Transverse colon (tissue), 4 donors: Measurements from ENCODE around the gene OR1S2.

Experiments used
- CTCF ChIP-seq, 5 experiments: fragments of 200-600 bp in 3 of 5; fragments of 450-650 bp in 2 of 5; sonication (generic) in 3 of 5; IDR thresholded peaks; 1 replicate in 2 of 5; 2 replicates in 3 of 5; pipeline ENCODE4 v1.5.1; 2016 to 2017; ENCODE audit warnings: antibody characterized with exemption in 5 of 5, inconsistent platforms in 3 of 5, mild to moderate bottlenecking in 2 of 5, moderate library complexity in 1 of 5
- POLR2A ChIP-seq: fragments of 450-650 bp; IDR thresholded peaks from one replicate; pipeline ENCODE4 v1.6.1; 2016; ENCODE audit warnings: antibody characterized with exemption, mild to moderate bottlenecking, moderate library complexity
- POLR2AphosphoS5 ChIP-seq, 3 donors: sonication (generic); formaldehyde crosslinking; IDR thresholded peaks; one replicate each; pipeline ENCODE4 v1.6.1; 2016; ENCODE audit warnings: antibody characterized with exemption in 3 of 3

- TF ChIP-seq POLR2A (no peak), CTCF (IDR thresholded peaks at IDR 0.05) (no peak), POLR2AphosphoS5 (IDR thresholded peaks at IDR 0.05) (peak in 1 of 3 donors; percentile 47)
These were observed 38.3 kb downstream of the OR1S2 start for GRCh38 chr11:58165504-58166106.
